Kidney capillary endothelial cell (primary cell): Measurements from ENCODE around the gene DOCK9.
"Not testable (repeated sequence)": the region's sequence is repeated elsewhere in the genome, so short reads cannot be mapped to it uniquely, and the experiment has no call there.

Experiments used
- DNase-seq: peaks from one replicate; pipeline ENCODE4 v3.0.0-alpha.2; 2018; ENCODE audit warnings: low spot score

The DOCK9 gene

DNA sequence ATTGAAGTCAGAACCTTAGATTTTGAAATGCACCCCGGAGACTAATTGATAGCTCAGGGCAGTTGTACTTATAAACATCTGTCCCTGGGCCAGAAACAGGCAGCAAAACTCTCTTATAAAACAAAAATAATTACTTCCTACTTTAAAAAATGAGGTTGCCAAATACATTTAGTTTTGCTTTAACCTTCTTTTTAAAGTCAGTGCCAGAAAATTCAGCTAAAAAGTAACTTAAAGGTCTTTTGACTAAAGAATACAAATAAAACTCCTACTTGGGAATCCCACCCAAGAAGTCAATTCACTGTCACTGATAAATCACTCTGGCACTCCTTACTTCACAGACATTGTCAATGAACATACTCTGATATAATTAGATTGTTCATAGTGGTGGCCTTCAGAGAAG lies 60.7 kb downstream of the DOCK9 start:
- no peak for DNase-seq

DNA sequence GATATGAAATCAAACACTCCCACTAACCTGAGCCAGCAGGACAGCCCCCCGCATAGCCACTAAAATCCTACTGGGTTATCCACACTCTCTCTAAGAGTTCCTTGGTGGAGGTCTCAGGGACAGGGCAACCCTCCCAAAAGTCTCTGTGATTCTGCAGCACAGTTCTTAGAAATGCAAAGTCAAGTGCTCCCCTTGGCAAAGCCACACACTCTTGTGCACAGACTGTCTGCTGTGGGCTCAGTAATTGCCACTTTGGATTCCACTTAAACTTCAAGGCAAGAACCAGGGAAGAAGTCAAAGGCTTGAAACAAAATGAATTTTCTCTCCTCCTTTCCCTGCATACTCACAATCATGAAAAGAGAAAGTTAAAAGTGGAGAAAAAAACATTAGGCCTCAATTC lies 61.5 kb downstream of the DOCK9 start:
- DNase-seq: no peak

DNA sequence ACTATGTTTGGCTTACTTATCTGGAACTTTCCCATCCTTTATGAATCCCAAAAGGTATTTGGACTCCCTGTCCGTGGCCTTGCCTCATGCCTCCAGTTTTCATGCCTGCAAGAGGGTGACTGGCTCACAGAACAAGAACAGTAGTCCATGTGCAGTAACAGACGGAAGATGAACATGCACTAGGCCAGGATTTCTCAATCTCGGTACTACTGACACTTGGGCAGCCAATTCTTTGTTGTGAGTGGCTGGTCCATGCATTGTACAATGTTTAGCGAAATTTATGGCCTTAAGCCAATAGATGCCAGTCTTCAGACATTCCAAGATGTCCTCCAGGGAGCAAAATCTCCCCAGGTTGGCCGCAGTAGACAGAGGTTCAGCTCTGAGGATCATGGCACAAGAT lies 61.9 kb downstream of the DOCK9 start:
- DNase-seq: no peak

DNA sequence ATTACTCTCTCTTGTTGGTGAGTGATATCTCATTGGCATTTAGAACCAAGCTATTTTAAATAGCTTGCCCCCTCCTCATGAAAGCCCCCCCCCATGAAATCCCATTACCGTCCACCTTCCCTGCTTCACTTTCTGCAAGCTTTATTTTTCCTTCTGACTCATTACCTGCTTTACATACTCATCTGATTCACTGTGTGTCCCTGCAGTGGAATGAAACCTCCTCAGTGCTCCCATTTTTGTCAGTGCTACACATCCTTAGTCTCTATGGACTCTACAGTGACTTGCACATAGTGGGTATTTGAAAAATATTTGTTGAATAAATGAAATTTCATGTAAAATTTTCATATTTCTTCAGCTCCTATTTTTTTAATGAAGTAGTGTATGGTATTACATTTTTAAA lies 62.3 kb downstream of the DOCK9 start:
- DNase-seq: no peak

DNA sequence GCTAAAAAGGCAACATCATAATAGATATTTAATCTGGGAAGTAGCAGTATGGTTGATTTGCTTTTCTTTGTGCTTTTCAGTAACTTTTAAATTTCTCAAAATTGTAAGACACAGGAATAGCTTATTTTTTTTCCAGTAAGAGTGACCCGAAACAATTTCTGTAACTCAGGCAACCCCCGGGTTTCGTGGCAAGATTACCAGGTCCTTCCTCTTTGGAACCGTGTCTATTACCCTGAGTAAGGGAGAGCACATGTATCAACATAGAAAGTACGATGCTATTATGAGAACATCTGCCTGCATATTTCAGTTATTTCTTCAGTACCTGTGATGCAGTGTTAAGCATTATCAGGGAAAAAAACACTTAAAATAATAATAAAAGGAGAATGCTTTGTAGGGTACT lies 64.1 kb downstream of the DOCK9 start:
- DNase-seq: no peak

DNA sequence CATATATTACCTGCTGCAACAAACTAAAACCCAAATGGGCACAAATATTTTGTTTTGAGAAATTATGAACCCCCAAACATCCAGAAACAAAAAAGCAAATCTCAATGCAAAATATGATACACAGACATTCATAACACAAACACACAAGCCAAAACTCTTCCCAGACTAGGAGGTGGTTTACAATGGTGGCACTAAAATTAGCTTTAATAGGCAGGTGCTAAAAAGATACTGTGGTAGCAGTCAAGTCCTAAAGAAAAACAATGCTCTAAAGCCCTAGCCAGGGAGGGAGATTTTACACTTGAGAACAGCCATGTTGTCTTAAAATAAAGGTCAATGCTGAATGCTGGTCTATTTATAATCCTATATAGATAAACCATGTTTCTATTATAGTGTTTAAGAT lies 65.0 kb downstream of the DOCK9 start:
- DNase-seq: no peak

DNA sequence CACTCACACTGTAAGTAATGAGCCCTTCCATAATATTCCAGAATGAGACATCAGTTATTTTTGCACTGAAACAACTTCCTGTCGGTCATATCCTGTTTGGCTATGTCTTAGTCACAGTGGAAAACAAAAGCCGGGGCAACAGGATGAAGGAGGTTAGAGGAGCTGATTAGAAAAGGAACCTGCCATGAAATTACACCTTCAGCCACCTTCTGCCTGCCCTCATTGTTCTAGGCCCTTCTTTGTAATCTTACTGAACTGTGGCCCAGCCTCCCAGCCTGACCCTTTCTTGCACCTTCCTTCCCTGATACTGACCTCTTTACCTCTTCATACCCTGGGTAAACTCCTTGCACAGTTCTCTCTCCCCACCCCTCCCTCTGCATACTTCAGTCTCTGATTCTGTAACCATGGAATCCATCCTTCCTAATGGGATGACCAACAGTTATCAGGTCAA lies 67.3 kb downstream of the DOCK9 start:
- DNase-seq: peak; percentile 99

DNA sequence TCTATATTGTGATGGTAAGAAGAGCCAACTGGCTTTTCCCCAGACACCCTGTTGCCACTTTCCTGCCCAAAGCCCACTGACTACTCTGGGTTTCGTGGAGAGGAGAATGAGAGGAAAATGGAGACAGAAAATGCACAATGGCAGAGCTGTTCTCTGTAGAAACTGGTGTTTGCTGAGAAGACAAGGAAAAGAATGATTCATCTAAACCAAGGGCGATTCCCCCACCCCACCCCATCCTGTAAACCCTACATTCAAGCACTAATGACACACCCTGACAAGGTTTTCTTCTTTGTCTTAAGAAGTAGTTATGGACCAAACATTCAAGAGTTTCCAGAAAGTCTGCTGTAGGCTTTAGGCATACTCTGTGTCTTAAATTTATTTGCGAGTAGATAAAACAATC lies 68.8 kb downstream of the DOCK9 start:
- peak; percentile 81 for DNase-seq

DNA sequence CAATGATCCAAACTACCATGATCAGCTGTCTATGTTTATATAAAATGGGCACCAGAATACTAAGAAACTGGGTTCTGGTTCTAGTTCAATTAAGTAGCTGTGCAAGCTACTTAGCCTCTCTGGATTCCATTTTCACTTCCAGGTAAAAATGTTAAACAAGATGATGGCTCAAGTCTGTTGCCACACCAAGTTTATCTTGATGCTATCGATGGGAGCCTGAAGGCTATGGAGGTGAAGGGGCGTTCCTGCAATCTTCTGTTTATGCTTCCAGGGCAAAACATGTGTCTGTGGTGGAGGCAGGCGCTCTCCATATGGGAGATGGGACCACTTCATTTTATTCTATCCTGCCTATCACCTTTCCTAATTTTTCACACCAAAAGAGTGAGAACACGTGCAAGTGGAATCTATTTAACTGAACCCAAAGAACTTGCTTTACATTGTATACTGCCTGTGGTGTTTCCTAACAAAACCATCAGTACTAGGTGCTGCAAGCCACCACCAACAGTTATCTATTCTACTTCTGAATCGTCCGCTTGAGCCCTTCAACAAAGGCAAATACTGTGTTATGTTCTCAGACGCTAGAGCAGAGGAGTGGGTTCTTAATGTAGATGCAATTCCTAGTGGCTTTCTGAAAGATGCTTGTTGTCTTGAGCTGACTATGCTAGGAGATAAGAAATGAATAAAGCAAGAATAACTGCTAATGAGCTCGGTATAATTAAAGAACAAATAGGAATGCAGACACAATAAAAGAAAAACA lies 70.9 kb downstream of the DOCK9 start:
- DNase-seq: no peak

DNA sequence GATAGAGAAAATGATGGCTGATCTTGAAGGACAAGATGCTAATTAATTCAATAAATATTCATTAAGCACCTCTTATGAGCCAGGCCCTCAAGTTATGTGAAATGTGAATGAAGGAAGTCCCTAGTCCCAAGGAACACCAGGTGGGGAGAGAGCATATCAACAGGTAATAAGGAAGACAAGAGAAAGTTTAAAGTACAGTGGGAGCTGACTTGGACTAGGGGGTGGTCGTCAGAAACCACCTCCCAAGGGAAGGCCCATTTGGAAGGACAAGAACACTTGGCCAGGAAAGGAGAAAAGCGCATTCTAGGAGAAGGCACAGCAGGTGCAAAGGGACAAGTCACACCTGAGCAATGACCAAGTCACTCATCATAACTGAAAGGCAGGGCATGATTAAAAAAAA lies 72.7 kb downstream of the DOCK9 start:
- DNase-seq: no peak

DNA sequence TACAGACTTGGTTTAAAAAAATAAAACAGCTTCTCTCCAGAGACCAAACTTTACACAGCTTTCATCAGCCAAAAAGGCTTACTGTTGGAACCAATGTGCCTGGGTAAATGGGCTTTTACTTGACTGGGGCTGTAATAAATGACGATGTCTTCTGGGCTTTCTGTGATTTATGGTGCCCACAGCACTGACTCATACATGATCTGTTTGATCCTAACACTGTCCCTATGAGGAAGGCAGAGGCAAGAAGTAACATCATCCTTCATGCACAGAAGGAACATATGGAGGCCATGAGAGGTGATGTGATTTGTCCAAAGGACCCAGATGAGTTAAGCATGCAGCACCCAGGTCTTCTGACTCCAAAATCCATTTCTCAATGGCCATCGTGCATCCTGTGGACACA lies 77.4 kb downstream of the DOCK9 start:
- no peak for DNase-seq

DNA sequence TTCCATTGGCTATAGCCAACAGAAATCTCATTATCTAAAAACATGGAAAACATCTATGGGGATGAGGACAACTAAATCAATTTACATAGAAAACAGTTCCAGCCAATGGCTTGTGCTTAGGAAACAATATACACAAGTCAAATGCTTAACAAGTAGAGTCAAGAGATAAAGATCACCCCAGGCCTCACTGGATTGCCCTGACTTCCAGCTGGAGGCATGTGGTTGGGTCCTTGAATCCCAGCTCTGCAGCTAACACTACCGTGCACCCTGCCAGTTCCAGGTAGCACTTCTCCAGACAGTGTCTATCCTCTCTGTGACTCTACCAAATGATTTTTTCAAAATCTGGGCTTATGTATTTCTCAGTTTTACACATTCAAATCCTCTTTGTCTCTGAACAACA lies 80.2 kb downstream of the DOCK9 start:
- no peak for DNase-seq

DNA sequence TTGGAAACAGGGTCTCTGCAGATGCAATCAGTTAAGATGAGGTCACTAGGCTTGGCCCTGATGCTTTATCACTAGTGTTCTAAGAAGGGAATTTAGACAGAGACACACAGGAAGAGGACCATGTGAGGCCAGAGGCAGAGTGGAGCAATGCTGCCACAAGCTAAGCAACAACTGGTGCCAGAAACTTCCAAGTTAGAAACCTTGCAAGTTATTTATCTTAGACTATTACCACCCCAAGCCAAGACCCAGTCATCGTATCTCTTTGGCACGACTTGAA lies 81.1 kb downstream of the DOCK9 start:
- DNase-seq: no peak

DNA sequence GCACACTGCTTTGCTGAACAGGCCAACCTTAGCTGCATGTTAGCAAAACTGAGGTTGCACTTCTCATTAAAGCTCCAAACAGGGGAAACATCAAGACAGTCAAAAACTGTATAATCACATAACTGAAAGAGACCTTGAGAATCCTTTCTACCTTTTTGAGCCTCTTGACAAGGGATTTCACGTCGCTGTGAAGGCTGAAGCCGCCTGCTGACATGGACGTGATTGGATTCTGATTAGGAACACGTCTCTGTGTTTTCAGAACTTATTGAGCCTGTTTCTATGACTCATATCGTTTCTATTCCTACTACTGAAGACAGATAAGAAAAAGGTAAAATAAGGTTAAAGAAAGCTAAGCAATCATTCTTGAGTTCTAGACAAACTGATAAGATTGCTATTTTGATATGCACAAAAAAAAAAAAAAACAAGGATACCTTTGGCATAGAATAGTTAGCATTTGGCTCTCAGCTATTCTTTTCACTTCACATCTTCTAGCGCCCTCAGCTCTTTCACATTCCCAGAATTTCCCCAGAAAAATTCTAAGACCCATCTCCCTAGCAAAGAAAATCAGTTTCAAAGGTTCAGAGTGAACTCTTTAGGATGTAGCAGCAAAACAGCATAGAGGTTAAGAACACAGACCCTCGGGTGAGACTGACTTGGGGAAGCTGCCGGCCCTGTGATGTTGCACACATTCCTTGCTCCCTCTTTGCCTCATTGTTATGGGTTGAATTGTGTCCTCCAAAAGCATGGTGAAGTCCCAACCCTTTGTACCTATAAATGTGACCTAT lies 81.6 kb downstream of the DOCK9 start:
- DNase-seq: no peak

DNA sequence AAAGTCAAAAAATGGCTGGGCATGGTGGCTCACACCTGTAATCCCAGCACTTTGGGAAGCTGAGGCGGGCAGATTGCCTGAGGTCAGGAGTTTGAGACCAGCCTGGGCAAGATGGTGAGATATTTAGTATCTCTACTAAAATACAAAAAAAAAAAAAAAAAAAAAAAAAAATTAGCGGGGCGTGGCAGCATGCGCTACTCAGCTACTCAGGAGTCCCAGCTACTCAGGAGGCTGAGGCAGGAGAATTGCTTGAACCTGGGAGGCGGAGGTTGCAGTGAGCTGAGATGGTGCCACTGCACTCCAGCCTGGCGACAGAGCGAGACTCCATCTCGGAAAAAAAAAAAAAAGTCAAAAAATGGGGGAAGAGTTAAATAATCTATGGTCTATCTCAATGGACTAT lies 83.0 kb downstream of the DOCK9 start:
- DNase-seq: not testable (repeated sequence)

DNA sequence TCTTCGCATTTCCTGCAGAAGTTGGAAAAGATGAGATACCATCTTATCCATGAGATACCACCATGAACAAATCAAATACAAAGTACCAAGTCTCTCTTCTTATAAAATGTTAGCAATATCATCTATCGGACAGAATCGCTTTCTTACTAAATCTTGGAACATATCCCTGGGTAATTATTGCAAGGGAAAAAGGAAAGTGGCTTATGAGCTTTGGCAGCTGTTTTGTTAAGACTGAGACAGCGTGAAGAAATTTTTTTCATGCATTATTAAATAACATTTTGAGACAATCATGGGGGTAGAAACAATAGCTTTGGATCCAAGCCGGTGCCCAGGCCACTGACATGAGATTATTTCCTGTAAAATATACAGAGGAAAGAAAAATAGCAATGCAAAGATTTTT lies 84.5 kb downstream of the DOCK9 start:
- DNase-seq: no peak

DNA sequence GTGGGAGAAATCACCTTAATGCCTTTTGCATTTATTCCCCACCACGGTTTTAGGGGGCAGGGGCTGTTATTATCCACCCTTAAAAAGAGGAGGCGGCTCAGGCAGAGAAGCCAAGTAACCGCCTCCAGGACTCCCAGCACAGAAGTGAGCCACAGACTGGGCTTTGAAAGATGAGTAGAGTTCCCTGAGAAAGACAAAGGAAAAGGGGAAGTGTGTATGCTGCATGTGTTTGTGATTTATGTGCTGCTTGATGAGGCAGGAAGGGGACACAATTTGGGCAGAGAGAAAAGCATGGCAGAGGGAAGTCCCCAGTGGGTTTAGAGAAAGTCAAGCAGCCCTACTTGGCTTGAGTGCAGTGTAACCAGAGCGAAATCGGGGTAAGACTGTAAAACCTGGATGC lies 85.0 kb downstream of the DOCK9 start:
- DNase-seq: no peak

DNA sequence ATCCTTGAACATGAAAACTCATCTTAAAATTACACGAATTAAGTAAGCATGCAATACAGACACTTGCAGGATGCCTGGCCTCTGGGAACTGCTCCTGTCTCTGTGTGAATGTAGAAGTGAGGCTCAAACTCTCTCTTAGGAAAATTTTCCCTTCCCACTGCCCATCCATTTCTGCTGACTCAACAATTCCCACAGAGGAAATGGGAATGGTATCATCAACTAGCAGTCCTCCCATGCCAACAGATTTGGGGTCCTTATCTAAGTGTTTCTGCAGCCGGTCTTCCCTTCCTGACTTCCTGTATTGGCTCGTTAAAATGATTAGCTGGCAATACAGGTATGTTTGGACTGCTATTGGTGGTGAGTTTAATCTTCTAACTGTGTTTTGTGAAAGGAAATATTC lies 85.8 kb downstream of the DOCK9 start:
- DNase-seq: no peak

DNA sequence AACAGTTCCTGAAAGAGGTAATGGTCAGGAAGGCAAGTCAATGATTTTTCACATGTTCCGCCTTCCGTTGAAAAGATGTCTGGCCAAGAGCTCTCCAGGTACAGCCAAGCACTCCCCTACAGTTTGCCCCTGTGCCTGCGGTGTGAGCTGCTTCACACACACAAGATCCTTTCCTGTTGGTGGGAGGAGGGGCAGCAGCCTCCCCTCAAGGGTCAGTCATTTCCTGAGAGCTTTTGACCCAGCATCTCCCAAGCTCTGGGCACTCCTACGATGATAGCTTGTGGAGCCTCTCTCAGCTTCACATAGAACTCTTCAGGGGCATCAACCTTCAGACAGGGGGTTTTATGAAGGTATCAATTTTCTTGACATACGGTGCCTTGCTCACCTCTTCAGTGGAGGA lies 86.9 kb downstream of the DOCK9 start:
- DNase-seq: peak; percentile 57

DNA sequence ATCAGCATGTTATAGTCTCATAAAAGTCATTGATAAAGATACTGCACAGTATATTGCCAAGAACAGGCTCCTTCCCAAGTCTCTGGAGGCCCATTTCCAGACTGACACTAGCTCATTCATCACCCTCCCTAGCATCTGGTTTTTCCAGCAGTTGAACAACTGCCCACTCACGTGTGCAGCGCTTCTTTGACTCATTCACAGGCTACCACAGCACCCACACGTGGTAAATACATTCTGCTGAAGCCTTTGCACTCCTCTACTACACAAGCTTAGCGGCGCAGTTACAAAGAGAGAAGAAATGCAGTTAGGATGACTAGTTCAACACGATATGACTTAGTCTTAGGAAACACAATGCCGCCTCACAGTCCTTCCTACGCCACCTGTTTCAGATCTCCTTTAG lies 87.7 kb downstream of the DOCK9 start:
- peak; percentile 63 for DNase-seq

DNA sequence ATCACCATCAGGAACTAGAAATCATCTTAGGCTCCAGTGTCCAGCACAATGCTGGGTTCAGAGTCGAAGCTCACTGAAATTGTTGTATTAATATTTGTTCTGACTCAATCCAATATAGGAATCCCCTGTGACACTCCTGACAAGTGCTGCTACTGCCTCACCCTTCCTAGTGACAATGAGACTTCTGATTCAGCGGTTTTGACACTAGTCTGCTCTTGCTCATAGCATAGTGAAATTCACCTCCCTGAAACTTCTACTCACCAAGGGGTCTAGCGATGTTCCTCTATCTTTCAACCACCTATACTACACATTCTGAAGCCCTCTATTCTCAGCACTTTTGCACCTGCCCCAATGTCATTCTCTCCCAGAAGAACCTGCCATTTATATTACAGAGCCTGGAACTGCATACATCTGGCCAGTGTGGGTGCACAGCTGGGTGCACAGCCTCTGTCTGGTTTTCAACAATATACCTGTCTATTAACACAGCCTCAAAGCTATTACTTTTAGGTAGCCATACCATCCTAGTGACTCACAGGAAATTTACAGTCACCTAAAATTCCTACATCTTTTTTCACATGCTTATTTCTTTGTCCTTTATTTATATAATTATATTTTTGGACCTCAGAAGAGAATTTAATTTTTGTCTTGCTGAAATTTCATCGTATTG lies 88.3 kb downstream of the DOCK9 start:
- peak; percentile 52 for DNase-seq

DNA sequence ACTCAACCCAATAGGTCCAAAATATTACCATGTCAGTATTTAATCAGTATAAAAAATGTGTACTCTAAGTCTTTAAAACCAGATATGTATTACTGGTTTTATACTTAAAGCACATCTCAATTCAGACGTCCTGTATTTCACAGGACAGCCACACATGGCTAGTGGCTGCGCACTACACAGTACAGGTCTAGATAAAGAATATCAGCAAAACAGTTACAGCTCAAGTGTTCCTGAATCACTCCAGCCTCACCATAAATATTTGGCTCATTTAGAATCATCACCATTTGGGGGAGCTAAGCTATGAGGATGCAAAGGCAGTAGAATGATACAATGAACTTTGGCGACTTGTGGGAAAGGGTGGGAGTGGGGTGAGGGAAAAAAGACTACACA lies 89.0 kb downstream of the DOCK9 start:
- no peak for DNase-seq

DNA sequence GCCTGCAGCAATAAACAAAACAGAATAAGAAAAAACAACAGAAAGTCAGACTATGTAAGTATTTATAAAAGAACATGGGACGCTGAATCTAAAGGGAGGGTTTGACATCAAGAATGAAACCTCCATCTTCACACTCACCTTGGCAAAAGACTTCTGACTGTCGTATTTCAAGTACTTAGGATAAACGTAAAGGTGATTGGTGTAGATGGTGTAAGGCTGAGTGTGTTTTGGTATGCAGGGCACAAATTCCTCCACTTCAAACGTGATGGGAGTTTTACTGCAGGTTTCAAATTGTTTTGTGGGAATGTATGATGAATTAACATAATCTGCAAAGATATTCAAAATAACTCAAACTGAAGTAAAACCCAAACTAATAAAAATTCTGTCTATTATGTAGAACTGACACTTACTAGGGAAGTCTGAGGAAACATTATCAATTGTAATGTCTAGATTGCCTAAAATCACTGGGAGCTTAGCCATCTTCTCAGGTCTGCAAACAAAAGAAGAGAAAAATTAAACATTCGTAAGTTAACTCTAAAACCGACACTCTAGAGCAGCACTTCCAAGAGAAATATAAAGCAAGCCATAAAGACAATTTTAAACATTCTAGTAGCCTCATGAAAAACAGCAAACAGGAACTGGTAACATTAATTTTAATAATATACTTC lies 89.5 kb downstream of the DOCK9 start:
- DNase-seq: no peak
